GM10266 (cell line): ENCODE data around the gene SLC22A17.
"Not testable (repeated sequence)": the region's sequence is repeated elsewhere in the genome, so short reads cannot be mapped to it uniquely, and the experiment has no call there.

ENCODE experiments used
- DNase-seq: peaks from one replicate; pipeline ENCODE4 v3.0.0; 2012; ENCODE audit errors: extremely low spot score
- CTCF ChIP-seq: IDR thresholded peaks from 2 replicates; pipeline ENCODE4 v1.5.1; 2012; ENCODE audit warnings: mild to moderate bottlenecking, low read depth; ENCODE audit not compliant: control insufficient read depth, insufficient read depth; ENCODE audit errors: missing control alignments

SLC22A17 gene

GRCh38 chr14:23326491-23327332, 26.0 kb downstream of the SLC22A17 start:
- no peak for TF ChIP-seq CTCF

GRCh38 chr14:23325746-23326145, 26.9 kb downstream of the SLC22A17 start:
- DNase-seq: not testable (repeated sequence)

More at GRCh38 chr14:23326491-23327332, 26.0 kb downstream of the SLC22A17 start:
- no peak for DNase-seq

GRCh38 chr14:23324993-23325392, 27.7 kb downstream of the SLC22A17 start:
- TF ChIP-seq CTCF: no peak
- DNase-seq: no peak

GRCh38 chr14:23324455-23324846, 28.2 kb downstream of the SLC22A17 start:
- no peak for DNase-seq
- TF ChIP-seq CTCF: no peak

GRCh38 chr14:23323838-23324454, 28.7 kb downstream of the SLC22A17 start:
- TF ChIP-seq CTCF: no peak
- no peak for DNase-seq

GRCh38 chr14:23322568-23323517, 29.8 kb downstream of the SLC22A17 start:
- TF ChIP-seq CTCF: no peak

GRCh38 chr14:23321572-23322547, 30.8 kb downstream of the SLC22A17 start:
- no peak for TF ChIP-seq CTCF
- DNase-seq: peak; percentile 45

More at GRCh38 chr14:23322568-23323517, 29.8 kb downstream of the SLC22A17 start:
- DNase-seq: no peak
